Trophoblast cell (in vitro differentiated cells and primary cell): ENCODE results near the gene LTK.

ENCODE experiments used
- DNase-seq, 2 donors: peaks; one replicate each; pipeline ENCODE4 v3.0.0-alpha.2; 2016
- H2AFZ ChIP-seq: 2 replicates; pipeline ENCODE4 v1.6.1; 2013; ENCODE audit warnings: low read length, moderate library complexity, mild to moderate bottlenecking; ENCODE audit not compliant: insufficient read depth, poor library complexity
- H2AK5ac ChIP-seq: 2 replicates; pipeline ENCODE4 v1.6.1; 2013; ENCODE audit warnings: mild to moderate bottlenecking, low read length
- H2BK120ac ChIP-seq: 2 replicates; pipeline ENCODE4 v1.6.1; 2013; ENCODE audit warnings: low read length, mild to moderate bottlenecking, moderate library complexity; ENCODE audit not compliant: insufficient read depth, poor library complexity
- H2BK12ac ChIP-seq: 2 replicates; pipeline ENCODE4 v1.6.1; 2013; ENCODE audit warnings: mild to moderate bottlenecking, low read length, moderate library complexity
- H2BK5ac ChIP-seq: 2 replicates; pipeline ENCODE4 v1.6.1; 2013; ENCODE audit warnings: low read length, low read depth, moderate library complexity, mild to moderate bottlenecking; ENCODE audit not compliant: poor library complexity
- H3K14ac ChIP-seq: 2 replicates; pipeline ENCODE4 v1.6.1; 2013; ENCODE audit warnings: mild to moderate bottlenecking, low read length
- H3K18ac ChIP-seq: 2 replicates; pipeline ENCODE4 v1.6.1; 2013; ENCODE audit warnings: mild to moderate bottlenecking, low read length
- H3K23ac ChIP-seq: 2 replicates; pipeline ENCODE4 v1.6.1; 2013; ENCODE audit warnings: low read length
- H3K27ac ChIP-seq: 2 replicates; pipeline ENCODE4 v1.5.1; 2013; ENCODE audit warnings: low read depth, mild to moderate bottlenecking, inconsistent platforms, low read length, moderate library complexity
- H3K27me3 ChIP-seq: 2 replicates; pipeline ENCODE4 v1.6.1; 2013; ENCODE audit warnings: inconsistent platforms, mild to moderate bottlenecking, low read length, moderate library complexity; ENCODE audit not compliant: insufficient read depth
- H3K36me3 ChIP-seq, 2 experiments: 1 replicate in 1 of 2; 2 replicates in 1 of 2; pipeline ENCODE4 v1.6.1; 2013; ENCODE audit warnings: low read length in 2 of 2, mild to moderate bottlenecking in 2 of 2, moderate library complexity in 1 of 2; ENCODE audit not compliant: insufficient read depth in 2 of 2, control insufficient read depth in 1 of 2
- H3K4ac ChIP-seq: 2 replicates; pipeline ENCODE4 v1.6.1; 2013; ENCODE audit warnings: low read depth, mild to moderate bottlenecking, low read length, moderate library complexity
- H3K4me1 ChIP-seq, 2 experiments: 1 replicate in 1 of 2; 2 replicates in 1 of 2; pipeline ENCODE4 v1.6.1; 2013; ENCODE audit warnings: low read length in 2 of 2, mild to moderate bottlenecking in 2 of 2, moderate library complexity in 1 of 2; ENCODE audit not compliant: insufficient read depth in 2 of 2, control insufficient read depth in 1 of 2
- H3K4me2 ChIP-seq: 2 replicates; pipeline ENCODE4 v1.6.1; 2013; ENCODE audit warnings: inconsistent platforms, mild to moderate bottlenecking, low read length, moderate library complexity
- H3K4me3 ChIP-seq: 2 replicates; pipeline ENCODE4 v1.5.1; 2013; ENCODE audit warnings: mild to moderate bottlenecking, low read depth, low read length, inconsistent platforms
- H3K79me1 ChIP-seq: one replicate; pipeline ENCODE4 v1.6.1; 2013; ENCODE audit warnings: low read length
- H3K79me2 ChIP-seq: 2 replicates; pipeline ENCODE4 v1.6.1; 2013; ENCODE audit warnings: low read length, mild to moderate bottlenecking; ENCODE audit not compliant: control insufficient read depth, insufficient read depth, poor library complexity
- H3K9ac ChIP-seq: 2 replicates; pipeline ENCODE4 v1.6.1; 2013; ENCODE audit warnings: mild to moderate bottlenecking, low read length
- H3K9me3 ChIP-seq: 2 replicates; pipeline ENCODE4 v1.6.1; 2013; ENCODE audit warnings: low read depth, mild to moderate bottlenecking, control low read depth, inconsistent platforms, low read length; ENCODE audit not compliant: insufficient read depth
- H4K12ac ChIP-seq: 2 replicates; pipeline ENCODE4 v1.6.1; 2013; ENCODE audit warnings: low read depth, mild to moderate bottlenecking, low read length, moderate library complexity
- H4K8ac ChIP-seq: 2 replicates; pipeline ENCODE4 v1.6.1; 2013; ENCODE audit warnings: low read depth, mild to moderate bottlenecking, low read length, moderate library complexity
- H4K91ac ChIP-seq: one replicate; pipeline ENCODE4 v1.6.1; 2013; ENCODE audit warnings: low read depth, mild to moderate bottlenecking, low read length, moderate library complexity
- whole genome bisulfite sequencing: extraction: QIAGEN DNeasy Blood & Tissue Kit; methylation state at CpG from one replicate; pipeline ENCODE4 v1.1.7; 2013; ENCODE audit warnings: missing lambda C conversion rate; ENCODE audit not compliant: insufficient read length, insufficient coverage; ENCODE audit errors: extremely low coverage; 5-methylcytosine and 5-hydroxymethylcytosine counted together

The LTK gene

GRCh38 chr15:41501931-41502794, 11.5 kb downstream of the LTK start:
- Histone ChIP-seq H4K8ac (no peak overlapping the region), H4K91ac (no peak overlapping the region), H3K4me1 (peaks cover 0 to 5% of the 10 kb centered on the region in 2 experiments), H2AK5ac (no peak overlapping the region), H3K4me3 (no peak overlapping the region), H3K27ac (no peak overlapping the region), H3K14ac (no peak overlapping the region), H3K4me2 (peak overlapping the region; percentile 33), H3K79me2 (no peaks in the 10 kb centered on the region), H2BK12ac (no peak overlapping the region), H3K79me1 (no peaks in the 10 kb centered on the region), H4K12ac (no peak overlapping the region), H2AFZ (no peak overlapping the region), H3K36me3 (no peaks in the 10 kb centered on the region), H2BK5ac (no peak overlapping the region), H3K9me3 (peaks cover 10% of the 10 kb centered on the region), H2BK120ac (no peak overlapping the region), H3K27me3 (peaks cover 54% of the 10 kb centered on the region), H3K23ac (no peak overlapping the region), H3K9ac (no peak overlapping the region), H3K4ac (no peak overlapping the region), H3K18ac (no peak overlapping the region)
- no CpG with 5 or more reads among the region's 64 CpGs for WGBS
- DNase-seq, result no peak

GRCh38 chr15:41501191-41501917, 12.3 kb downstream of the LTK start:
- Histone ChIP-seq H2BK5ac (no peak overlapping the region), H3K27ac (no peak overlapping the region), H4K12ac (no peak overlapping the region), H3K18ac (no peak overlapping the region), H3K4me1 (peaks cover 0 to 5% of the 10 kb centered on the region in 2 experiments), H3K79me1 (no peaks in the 10 kb centered on the region), H3K27me3 (peaks cover 62% of the 10 kb centered on the region), H4K91ac (no peak overlapping the region), H4K8ac (no peak overlapping the region), H3K4me3 (peak overlapping the region; percentile 25), H2AK5ac (no peak overlapping the region), H3K9me3 (peaks cover 10% of the 10 kb centered on the region), H3K23ac (no peak overlapping the region), H2BK12ac (no peak overlapping the region), H2BK120ac (no peak overlapping the region), H3K4ac (no peak overlapping the region), H3K4me2 (peak overlapping the region; percentile 49), H3K14ac (no peak overlapping the region), H3K9ac (no peak overlapping the region), H3K79me2 (no peaks in the 10 kb centered on the region), H3K36me3 (no peaks in the 10 kb centered on the region), H2AFZ (no peak overlapping the region)
- peak in 1 of 2 donors; percentile 10 for DNase-seq
- WGBS, result no CpG with 5 or more reads among the region's 56 CpGs

GRCh38 chr15:41499109-41499851, 14.3 kb downstream of the LTK start:
- Histone ChIP-seq H4K91ac (no peak overlapping the region), H3K14ac (no peak overlapping the region), H3K23ac (no peak overlapping the region), H3K4me3 (no peak overlapping the region), H3K79me1 (no peaks in the 10 kb centered on the region), H3K18ac (no peak overlapping the region), H3K4me1 (peaks cover 5 to 24% of the 10 kb centered on the region in 2 experiments), H2BK12ac (no peak overlapping the region), H3K9ac (no peak overlapping the region), H2AFZ (no peak overlapping the region), H3K27ac (no peak overlapping the region), H3K79me2 (no peaks in the 10 kb centered on the region), H2AK5ac (no peak overlapping the region), H3K36me3 (no peaks in the 10 kb centered on the region), H2BK120ac (no peak overlapping the region), H3K27me3 (peaks cover 76% of the 10 kb centered on the region), H3K9me3 (peaks cover 10% of the 10 kb centered on the region), H4K8ac (no peak overlapping the region), H2BK5ac (no peak overlapping the region), H3K4ac (no peak overlapping the region), H3K4me2 (no peak overlapping the region), H4K12ac (no peak overlapping the region)
- no CpG with 5 or more reads among the region's 6 CpGs for WGBS
- no peak for DNase-seq

GRCh38 chr15:41498657-41499056, 15.0 kb downstream of the LTK start:
- Histone ChIP-seq H3K23ac (no peak overlapping the region), H2AFZ (no peak overlapping the region)

More at GRCh38 chr15:41498657-41499056, 15.0 kb downstream of the LTK start:
- Histone ChIP-seq H2BK5ac (no peak overlapping the region), H4K8ac (no peak overlapping the region), H2AK5ac (no peak overlapping the region), H3K14ac (no peak overlapping the region), H3K36me3 (no peaks in the 10 kb centered on the region), H3K9ac (no peak overlapping the region), H3K4me1 (peaks cover 9 to 28% of the 10 kb centered on the region in 2 experiments), H3K9me3 (peaks cover 10% of the 10 kb centered on the region), H3K27ac (no peak overlapping the region), H3K18ac (no peak overlapping the region), H3K79me1 (no peaks in the 10 kb centered on the region), H3K79me2 (no peaks in the 10 kb centered on the region), H3K27me3 (peaks cover 77% of the 10 kb centered on the region), H3K4me2 (no peak overlapping the region), H4K91ac (no peak overlapping the region), H3K4me3 (no peak overlapping the region), H2BK12ac (no peak overlapping the region), H4K12ac (no peak overlapping the region), H3K4ac (no peak overlapping the region), H2BK120ac (no peak overlapping the region)
- no CpG with 5 or more reads among the region's 2 CpGs for WGBS
- no peak for DNase-seq
